ENCODE measurements around the gene ZIK1. TPM values are rescaled to one million over a fixed set of nuclear protein-coding genes. Genes with fewer than 3 reads are reported as not detected.

Gene ZIK1
- total and polyA plus RNA-seq, 9 of the 15 experiments (the other 6 are each of a cell fraction or from before 2014, with no cell fraction given): 0.03 to 0.42 (median 0.15) TPM; not detected in 1

GRCh38 chr19:57599761-57600383 is 15.9 kb downstream of the ZIK1 start, which contains the start of gene ZNF530 (continued):
- TF ChIP-seq ZNF354B (CRISPR knock-in tag; IDR thresholded peaks at IDR 0.05) (no peak), ZNF75A (CRISPR knock-in tag; IDR thresholded peaks at IDR 0.05) (no peak), TCF7 (IDR thresholded peaks at IDR 0.05; ENCODE audit: borderline replicate concordance) (no peak), CLOCK (CRISPR knock-in tag; IDR thresholded peaks at IDR 0.05; ENCODE audit: borderline replicate concordance) (no peak), ZNF644 (tag; IDR thresholded peaks at IDR 0.05; ENCODE audit: low read depth) (no peak), PML (IDR thresholded peaks at IDR 0.05; ENCODE audit: low read length) (no peak), ZNF174 (CRISPR knock-in tag; IDR thresholded peaks at IDR 0.05) (no peak), ARID1B (IDR thresholded peaks at IDR 0.05) (no peak), E2F4 (CRISPR knock-in tag; IDR thresholded peaks at IDR 0.05; ENCODE audit: low read depth) (no peak), TEAD1 (CRISPR knock-in tag; IDR thresholded peaks at IDR 0.05) (no peak), DACH1 (IDR thresholded peaks at IDR 0.05; ENCODE audit: partially characterized antibody) (no peak), SP1 (CRISPR knock-in tag; IDR thresholded peaks at IDR 0.05) (peak; percentile 52; the same call in 1 of the 2 replicates), ZNF23 (CRISPR knock-in tag; IDR thresholded peaks at IDR 0.05) (no peak), XRCC3 (IDR thresholded peaks at IDR 0.05) (no peak), E4F1 (CRISPR knock-in tag; IDR thresholded peaks at IDR 0.05; ENCODE audit: borderline replicate concordance) (no peak)

Data from K562 (cell line).